HCT116 (cell line): ENCODE measurements around the gene STK32C. TPM values are rescaled to one million over a fixed set of nuclear protein-coding genes. Genes with fewer than 3 reads are reported as not detected.

Experiments
- ATAC-seq: fragments of 200-7000 bp; cut with Tn5 transposase; 2 replicates; pipeline ENCODE4 v1.9.1; 2020; ENCODE audit warnings: mild to moderate bottlenecking, moderate library complexity
- BruUV-seq: library from RNA; stranded (reverse); fragments of 400-500 nt; replicated peaks from 2 replicates; lab custom pipeline; 2021; lab: Mats Ljungman, UMichigan
- CTCF ChIA-PET: fragments of 300-600 bp; sonication (Branson Sonifier 250); formaldehyde crosslinking; loops from one replicate; lab custom pipeline; 2021; ENCODE audit warnings: antibody characterized with exemption; lab: Charles Lee
- POLR2A ChIA-PET: fragments of 300-600, 350-600 bp; sonication (Branson Sonifier 250); formaldehyde crosslinking; loops from one replicate; lab custom pipeline; 2021; ENCODE audit warnings: antibody characterized with exemption; lab: Charles Lee
- RAD21 ChIA-PET, 2 experiments: fragments of 300-600 bp; sonication (Branson Sonifier 250); formaldehyde crosslinking; loops; one replicate each; lab custom pipeline; 2023; ENCODE audit warnings: low total read pairs in 2 of 2; ENCODE audit not compliant: uncharacterized antibody in 2 of 2, unreplicated experiment in 2 of 2, low non-redundant PET in 1 of 2; lab: Charles Lee
- DNase-seq: peaks from one replicate; pipeline ENCODE4 v3.0.0-alpha.2; 2010; ENCODE audit warnings: low read depth, low spot score
- H2AFZ ChIP-seq: fragments of 200-600 bp; shearing (Covaris generic), sonication (generic); 2 replicates; pipeline ENCODE4 v1.6.1; 2017; ENCODE audit warnings: low read depth, mixed run types, mixed read lengths, antibody characterized with exemption, low read length; ENCODE audit not compliant: poor library complexity, severe bottlenecking
- H3K27ac ChIP-seq: 2 replicates; pipeline ENCODE4 v1.5.1; 2012; ENCODE audit warnings: low read depth, low read length
- H3K27me3 ChIP-seq: fragments of 200-600 bp; sonication (generic); 2 replicates; pipeline ENCODE4 v1.6.1; 2016; ENCODE audit warnings: mixed run types, low read length, mixed read lengths; ENCODE audit not compliant: insufficient read depth
- H3K36me3 ChIP-seq, 2 experiments: fragments of 200-500 bp in 1 of 2; fragments of 200-600 bp in 1 of 2; sonication (Bioruptor generic) in 1 of 2; sonication (generic) in 1 of 2; 2 replicates each; pipeline versions ENCODE4 v1.5.1 to v1.6.1; 2014 to 2016; ENCODE audit warnings: low read length in 2 of 2, inconsistent platforms in 1 of 2, mixed read lengths in 1 of 2, mixed run types in 1 of 2; ENCODE audit not compliant: insufficient read depth in 2 of 2, control insufficient read depth in 1 of 2
- H3K4me1 ChIP-seq, 2 experiments: fragments of 200-600 bp in 1 of 2; sonication (generic) in 1 of 2; 2 replicates each; pipeline versions ENCODE4 v1.5.1 to v1.6.1; 2012 to 2017; ENCODE audit warnings: low read length in 2 of 2, inconsistent platforms in 1 of 2, mild to moderate bottlenecking in 1 of 2, mixed read lengths in 1 of 2, mixed run types in 1 of 2, moderate library complexity in 1 of 2; ENCODE audit not compliant: insufficient read depth in 2 of 2, control insufficient read depth in 1 of 2
- H3K4me2 ChIP-seq: fragments of 200-600 bp; sonication (generic); 2 replicates; pipeline ENCODE4 v1.6.1; 2017; ENCODE audit warnings: mixed run types, low read length, mixed read lengths
- H3K4me3 ChIP-seq, 2 experiments: fragments of 200-600 bp in 1 of 2; sonication (generic) in 1 of 2; replicated peaks in 1 of 2; 2 replicates each; pipeline ENCODE4 v1.5.1; 2011 to 2016; ENCODE audit warnings: low read length in 2 of 2, control low read depth in 1 of 2, low read depth in 1 of 2, mild to moderate bottlenecking in 1 of 2, mixed read lengths in 1 of 2, mixed run types in 1 of 2
- H3K79me2 ChIP-seq: fragments of 200-600 bp; sonication (generic); 2 replicates; pipeline ENCODE4 v1.6.1; 2017; ENCODE audit warnings: mild to moderate bottlenecking, mixed run types, low read length, moderate library complexity, mixed read lengths; ENCODE audit not compliant: insufficient read depth
- H3K9ac ChIP-seq: fragments of 200-600 bp; sonication (generic); 2 replicates; pipeline ENCODE4 v1.6.1; 2016; ENCODE audit warnings: low read length, mixed read lengths
- H3K9me2 ChIP-seq: fragments of 200-600 bp; sonication (generic), shearing (Covaris generic); 2 replicates; pipeline ENCODE4 v1.6.1; 2017; ENCODE audit warnings: mixed run types, mild to moderate bottlenecking, moderate library complexity; ENCODE audit not compliant: insufficient read depth
- H3K9me3 ChIP-seq, 2 experiments: fragments of 200-500 bp in 1 of 2; fragments of 200-600 bp in 1 of 2; sonication (Bioruptor generic) in 1 of 2; sonication (generic) in 1 of 2; 2 replicates each; pipeline ENCODE4 v1.6.1; 2014 to 2017; ENCODE audit warnings: low read length in 2 of 2, mixed read lengths in 2 of 2, inconsistent platforms in 1 of 2, low read depth in 1 of 2, mild to moderate bottlenecking in 1 of 2, mixed run types in 1 of 2, moderate library complexity in 1 of 2; ENCODE audit not compliant: control insufficient read depth in 1 of 2, insufficient read depth in 1 of 2
- H4K20me1 ChIP-seq: fragments of 200-600 bp; sonication (generic), shearing (Covaris generic); 2 replicates; pipeline ENCODE4 v1.6.1; 2017; ENCODE audit warnings: mixed run types, mild to moderate bottlenecking, moderate library complexity; ENCODE audit not compliant: insufficient read depth
- ATF3 ChIP-seq: IDR thresholded peaks from 2 replicates; pipeline ENCODE4 v1.6.1; 2012
- CBX3 ChIP-seq: IDR thresholded peaks from 2 replicates; pipeline ENCODE4 v1.6.1; 2012; ENCODE audit warnings: low read depth
- CEBPB ChIP-seq: IDR thresholded peaks from 2 replicates; pipeline ENCODE4 v1.6.1; 2012; ENCODE audit warnings: low read depth
- CTCF ChIP-seq, 3 experiments: fragments of 200-600 bp in 1 of 3; sonication (generic) in 1 of 3; IDR thresholded peaks in 2 of 3; conservative IDR thresholded peaks in 1 of 3; 2 replicates each; pipeline ENCODE4 v1.5.1; 2012 to 2017; ENCODE audit warnings: low read depth in 2 of 3, low read length in 2 of 3, antibody characterized with exemption in 1 of 3, borderline replicate concordance in 1 of 3, control low read depth in 1 of 3, mild to moderate bottlenecking in 1 of 3, mixed read lengths in 1 of 3, mixed run types in 1 of 3, moderate library complexity in 1 of 3; ENCODE audit not compliant: insufficient read depth in 1 of 3
- ELF1 ChIP-seq: IDR thresholded peaks from 2 replicates; pipeline ENCODE4 v1.6.1; 2012; ENCODE audit warnings: low read depth, borderline replicate concordance
- EZH2phosphoT487 ChIP-seq: fragments of 200-600 bp; IDR thresholded peaks from 2 replicates; pipeline ENCODE4 v1.6.1; 2018; ENCODE audit warnings: antibody characterized with exemption, borderline replicate concordance
- JUND ChIP-seq: IDR thresholded peaks from 2 replicates; pipeline ENCODE4 v1.6.1; 2012
- MAX ChIP-seq: IDR thresholded peaks from 2 replicates; pipeline ENCODE4 v1.6.1; 2012
- POLR2A ChIP-seq: IDR thresholded peaks from 2 replicates; pipeline ENCODE4 v1.7.0; 2011; ENCODE audit warnings: borderline replicate concordance; ENCODE audit not compliant: insufficient read depth, insufficient read length; ENCODE audit errors: extremely low read depth
- POLR2AphosphoS5 ChIP-seq: IDR thresholded peaks from 2 replicates; pipeline ENCODE4 v1.6.1; 2011; ENCODE audit warnings: mild to moderate bottlenecking, low read depth, low read length, moderate library complexity
- RAD21 ChIP-seq: IDR thresholded peaks from 2 replicates; pipeline ENCODE4 v1.6.1; 2012; ENCODE audit warnings: low read depth, mild to moderate bottlenecking
- REST ChIP-seq: IDR thresholded peaks from 2 replicates; pipeline ENCODE4 v1.6.1; 2012; ENCODE audit warnings: low read depth
- SRF ChIP-seq: IDR thresholded peaks from 2 replicates; pipeline ENCODE4 v1.6.1; 2012; ENCODE audit warnings: low read depth
- YY1 ChIP-seq: IDR thresholded peaks from 2 replicates; pipeline ENCODE4 v1.6.1; 2011; ENCODE audit warnings: low read length, low read depth, moderate library complexity, mild to moderate bottlenecking; ENCODE audit not compliant: insufficient replicate concordance; ENCODE audit errors: extremely low read depth
- ZBTB33 ChIP-seq: IDR thresholded peaks from 2 replicates; pipeline ENCODE4 v1.6.1; 2011; ENCODE audit warnings: mild to moderate bottlenecking, low read length, moderate library complexity; ENCODE audit not compliant: insufficient replicate concordance; ENCODE audit errors: extremely low read depth
- ZNF274 ChIP-seq: fragments of 200-500 bp; sonication (Bioruptor generic); IDR thresholded peaks from 2 replicates; pipeline ENCODE4 v1.6.1; 2014; ENCODE audit warnings: mild to moderate bottlenecking, low read depth, low read length, inconsistent platforms
- intact Hi-C: fragments of 100-400 bp; cut with micrococcal nuclease; formaldehyde crosslinking; loops from 2 replicates; pipeline ENCODE4 v1.10.0; 2022
- total RNA-seq: library from RNA; stranded (reverse); gene quantifications from one replicate; pipeline ENCODE4 v1.2.1, GENCODE V29; 2021; ENCODE audit not compliant: unreplicated experiment

The STK32C gene
- total RNA-seq, 1 experiment from 2014 or later = 29.7 TPM

- H3K9ac ChIP-seq = no peak overlapping the region
- TF ChIP-seq POLR2AphosphoS5 (no peak), JUND (no peak), RAD21 (no peak), ELF1 (no peak), MAX (no peak), ATF3 (no peak), CTCF (IDR thresholded peaks at IDR 0.05 in 2 of 3, conservative IDR thresholded peaks at IDR 0.05 in 1 of 3; ENCODE audit: borderline replicate concordance in 1 of 3, insufficient read depth in 1 of 3, low read depth in 2 of 3, low read length in 2 of 3) (no peak), ZNF274 (no peak), SRF (no peak), ZBTB33 (no peak), CEBPB (no peak), EZH2phosphoT487 (no peak), REST (no peak), POLR2A (no peak), CBX3 (no peak), YY1 (no peak)
- no peaks in the 10 kb centered on the region for H3K9me2 ChIP-seq
- no peaks in the 10 kb centered on the region for H3K27me3 ChIP-seq
- H4K20me1 ChIP-seq = no peaks in the 10 kb centered on the region
- H3K9me3 ChIP-seq = no peaks in the 10 kb centered on the region
- H3K79me2 ChIP-seq = no peaks in the 10 kb centered on the region; the same call in 1 of the 2 replicates
- no peaks in the 10 kb centered on the region for H3K4me1 ChIP-seq
- ChIA-PET POLR2A (no interaction called here), CTCF (no interaction called here), RAD21 (no interaction called here)
- H3K36me3 ChIP-seq = no peaks in the 10 kb centered on the region
- H3K4me3 ChIP-seq = no peak overlapping the region
- no peak overlapping the region for H2AFZ ChIP-seq
- H3K4me2 ChIP-seq = no peak overlapping the region
- intact Hi-C loops = no loop called here
- DNase-seq = no peak
- no peak overlapping the region for H3K27ac ChIP-seq
- BruUV-seq = no TSS peak
- ATAC-seq = no peak
These were observed 13.8 kb downstream of the STK32C start for GRCh38 chr10:132293813-132294520.
